ENCODE data around the gene PPARD. TPM values are rescaled to one million over a fixed set of nuclear protein-coding genes. Genes with fewer than 3 reads are reported as not detected.
A peak's percentile ranks its signal among the peaks of the same experiment; 100 is the strongest.

Gene PPARD
- total RNA-seq, 2 donors from 2014 or later, result 11.0 to 14.8 TPM

- Histone ChIP-seq H3K9me3 (no peaks in the 10 kb centered on the region), H3K36me3 (no peaks in the 10 kb centered on the region), H3K4me3 (no peak overlapping the region), H3K27me3 (no peaks in the 10 kb centered on the region), H3K27ac (no peak overlapping the region), H3K4me1 (peaks cover 0 to 7% of the 10 kb centered on the region in 2 donors)
- no peak for DNase-seq (ENCODE audit: low spot score)
- TF ChIP-seq CTCF (IDR thresholded peaks at IDR 0.05), result no peak
Observed at GRCh38 chr6:35439308-35439707, 97.0 kb downstream of the PPARD start.

DNA sequence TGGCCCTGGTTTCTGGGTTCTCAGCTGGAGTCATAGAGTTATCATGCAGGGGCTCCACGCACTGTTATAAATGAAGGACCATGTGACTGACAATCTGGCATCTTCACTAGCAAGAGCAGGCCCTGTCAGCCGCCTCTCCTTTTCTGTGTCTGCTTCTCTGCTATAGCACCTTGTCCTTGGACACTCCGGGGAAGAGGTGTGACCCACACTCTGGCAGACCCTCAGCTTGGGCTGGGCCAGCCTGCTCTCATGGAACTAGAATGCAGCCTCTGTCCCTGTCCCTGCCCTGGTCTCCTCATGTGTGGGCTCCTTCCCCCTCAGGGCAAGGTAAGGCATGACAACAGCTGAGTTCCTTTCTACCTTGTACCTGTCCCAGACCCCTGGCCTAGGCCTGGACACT lies 98.8 kb downstream of the PPARD start:
- no peak for DNase-seq (ENCODE audit: low spot score)
- Histone ChIP-seq H3K36me3 (no peaks in the 10 kb centered on the region), H3K27me3 (no peaks in the 10 kb centered on the region), H3K27ac (peak overlapping the region in 1 of 2 donors; percentile 16), H3K9me3 (no peaks in the 10 kb centered on the region), H3K4me3 (no peak overlapping the region), H3K4me1 (no peaks in the 10 kb centered on the region)
- no peak for TF ChIP-seq CTCF (IDR thresholded peaks at IDR 0.05)

- Histone ChIP-seq H3K4me3 (no peak overlapping the region), H3K36me3 (no peaks in the 10 kb centered on the region), H3K4me1 (no peaks in the 10 kb centered on the region), H3K27ac (no peak overlapping the region), H3K27me3 (no peaks in the 10 kb centered on the region), H3K9me3 (no peaks in the 10 kb centered on the region)
- no peak for TF ChIP-seq CTCF (IDR thresholded peaks at IDR 0.05)
- DNase-seq (ENCODE audit: low spot score), result no peak
Observed at GRCh38 chr6:35441642-35442041, 99.3 kb downstream of the PPARD start.

DNA sequence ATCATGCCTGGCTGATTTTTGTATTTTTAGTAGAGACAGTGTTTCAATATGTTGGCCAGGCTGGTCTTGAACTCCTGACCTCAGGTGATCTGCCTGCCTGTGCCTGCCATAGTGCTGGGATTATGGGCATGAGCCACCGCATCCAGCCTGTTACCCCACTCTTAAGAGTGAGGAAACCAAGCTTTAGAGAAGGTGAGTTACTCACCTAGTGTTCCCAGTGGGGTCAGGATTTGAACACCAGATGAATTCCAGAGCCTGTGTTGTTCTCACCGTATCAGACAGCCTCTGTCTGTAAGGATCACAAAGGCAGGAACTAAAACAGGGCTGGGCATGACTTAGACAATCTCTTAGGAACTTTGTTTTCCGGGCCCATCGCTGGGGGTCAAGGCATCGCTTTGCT lies 100.3 kb downstream of the PPARD start:
- Histone ChIP-seq H3K4me3 (no peak overlapping the region), H3K27ac (no peak overlapping the region), H3K9me3 (no peaks in the 10 kb centered on the region), H3K36me3 (no peaks in the 10 kb centered on the region), H3K27me3 (no peaks in the 10 kb centered on the region), H3K4me1 (no peaks in the 10 kb centered on the region)
- no peak for DNase-seq (ENCODE audit: low spot score)
- TF ChIP-seq CTCF (IDR thresholded peaks at IDR 0.05), result no peak

- no peak for DNase-seq (ENCODE audit: low spot score)
- Histone ChIP-seq H3K4me3 (no peak overlapping the region), H3K4me1 (no peaks in the 10 kb centered on the region), H3K27me3 (no peaks in the 10 kb centered on the region), H3K36me3 (no peaks in the 10 kb centered on the region), H3K27ac (no peak overlapping the region), H3K9me3 (no peaks in the 10 kb centered on the region)
- no peak for TF ChIP-seq CTCF (IDR thresholded peaks at IDR 0.05)
Observed at GRCh38 chr6:35443341-35444030, 101.1 kb downstream of the PPARD start.

DNA sequence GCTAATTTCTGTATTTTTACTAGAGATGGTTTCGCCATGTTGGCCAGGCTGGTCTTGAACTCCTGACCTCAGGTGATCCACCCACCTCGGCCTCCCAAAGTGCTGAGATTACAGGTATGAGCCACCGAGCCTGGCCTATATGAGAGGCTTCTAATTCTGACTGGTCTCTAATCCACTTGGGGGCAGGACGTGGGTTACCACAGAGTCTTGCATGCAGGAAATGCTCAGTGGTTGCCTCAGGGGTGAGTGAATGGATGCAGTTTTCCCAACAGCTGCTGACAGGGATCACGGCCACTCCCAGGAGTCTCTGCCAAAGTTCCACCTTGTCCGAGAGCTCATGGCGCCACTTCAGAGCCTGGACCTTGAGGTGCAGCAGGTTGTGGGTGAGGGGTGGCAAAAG lies 103.3 kb downstream of the PPARD start:
- Histone ChIP-seq H3K36me3 (no peaks in the 10 kb centered on the region), H3K27ac (no peak overlapping the region), H3K27me3 (no peaks in the 10 kb centered on the region), H3K4me3 (no peak overlapping the region), H3K9me3 (no peaks in the 10 kb centered on the region), H3K4me1 (no peaks in the 10 kb centered on the region)
- no peak for DNase-seq (ENCODE audit: low spot score)
- no peak for TF ChIP-seq CTCF (IDR thresholded peaks at IDR 0.05)
